ENCODE data around the gene MBD5.

The MBD5 gene

GRCh38 chr2:148172131-148172753 is 151.4 kb downstream of the MBD5 start:
- no peak overlapping the region for H3K4me3 ChIP-seq (ENCODE audit: low read length)
- DNase-seq (ENCODE audit: low read depth): no peak
- TF ChIP-seq CTCF (IDR thresholded peaks at IDR 0.05; ENCODE audit: insufficient read depth, low read depth, low read length, missing control alignments): no peak

GRCh38 chr2:148173168-148173567 is 152.3 kb downstream of the MBD5 start:
- TF ChIP-seq CTCF (IDR thresholded peaks at IDR 0.05; ENCODE audit: insufficient read depth, low read depth, low read length, missing control alignments): no peak
- no peak overlapping the region for H3K4me3 ChIP-seq (ENCODE audit: low read length)
- DNase-seq (ENCODE audit: low read depth): no peak

GRCh38 chr2:148177559-148177958 is 156.7 kb downstream of the MBD5 start:
- no peak for TF ChIP-seq CTCF (IDR thresholded peaks at IDR 0.05; ENCODE audit: insufficient read depth, low read depth, low read length, missing control alignments)
- H3K4me3 ChIP-seq (ENCODE audit: low read length): no peak overlapping the region
- DNase-seq (ENCODE audit: low read depth): no peak

- TF ChIP-seq CTCF (IDR thresholded peaks at IDR 0.05; ENCODE audit: insufficient read depth, low read depth, low read length, missing control alignments): no peak
- H3K4me3 ChIP-seq (ENCODE audit: low read length): no peak overlapping the region
- no peak for DNase-seq (ENCODE audit: low read depth)
Measured at GRCh38 chr2:148179724-148180123, 158.8 kb downstream of the MBD5 start.

GRCh38 chr2:148184976-148185375 is 164.1 kb downstream of the MBD5 start:
- DNase-seq (ENCODE audit: low read depth): no peak
- no peak for TF ChIP-seq CTCF (IDR thresholded peaks at IDR 0.05; ENCODE audit: insufficient read depth, low read depth, low read length, missing control alignments)
- H3K4me3 ChIP-seq (ENCODE audit: low read length): no peak overlapping the region

- DNase-seq (ENCODE audit: low read depth): no peak
- no peak for TF ChIP-seq CTCF (IDR thresholded peaks at IDR 0.05; ENCODE audit: insufficient read depth, low read depth, low read length, missing control alignments)
- H3K4me3 ChIP-seq (ENCODE audit: low read length): no peak overlapping the region
Measured at GRCh38 chr2:148194882-148195281, 174.0 kb downstream of the MBD5 start.
